Islet of Langerhans (tissue), 1 donor: ENCODE measurements around the gene ATP6V1A.
"Not testable (repeated sequence)": the region's sequence is repeated elsewhere in the genome, so short reads cannot be mapped to it uniquely, and the experiment has no call there.

Source experiments
- FAIRE-seq: peaks from one replicate; lab custom pipeline; 2011; peaks lifted over from hg19 to GRCh38; lab: Jason Lieb, UNC

Gene ATP6V1A

GRCh38 chr3:113829576-113830354, 82.9 kb downstream of the ATP6V1A start:
- peak; percentile 41 for FAIRE-seq

- no peak for FAIRE-seq
These were observed 84.2 kb downstream of the ATP6V1A start for GRCh38 chr3:113831103-113831355.

GRCh38 chr3:113832477-113833164, 85.8 kb downstream of the ATP6V1A start:
- no peak for FAIRE-seq

DNA sequence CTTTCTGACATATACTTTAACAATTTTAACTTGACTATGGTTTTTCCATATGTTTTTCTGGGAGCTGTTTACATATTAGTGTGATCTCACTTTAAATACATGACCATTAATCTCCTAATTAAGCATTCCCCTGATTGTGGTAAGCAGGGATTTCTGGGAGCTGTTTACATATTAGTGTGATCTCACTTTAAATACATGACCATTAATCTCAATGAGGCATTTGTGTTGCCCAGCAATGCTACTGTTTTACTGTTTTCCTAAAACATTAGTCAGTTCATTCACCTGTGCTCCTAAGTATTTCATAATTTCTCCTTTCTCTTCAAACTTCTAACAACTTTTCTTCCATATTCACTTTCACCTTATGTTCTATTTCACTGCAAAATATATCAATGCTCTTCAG, 88.1 kb downstream of the ATP6V1A start:
- peak; percentile 98 for FAIRE-seq

GRCh38 chr3:113838631-113839209, 91.9 kb downstream of the ATP6V1A start, which contains the start of gene GRAMD1C:
Gene GRAMD1C, plus strand, starts transcription at chr3:113838788. Its CDS starts 122 bp downstream, at chr3:113838910.
- FAIRE-seq: no peak

DNA sequence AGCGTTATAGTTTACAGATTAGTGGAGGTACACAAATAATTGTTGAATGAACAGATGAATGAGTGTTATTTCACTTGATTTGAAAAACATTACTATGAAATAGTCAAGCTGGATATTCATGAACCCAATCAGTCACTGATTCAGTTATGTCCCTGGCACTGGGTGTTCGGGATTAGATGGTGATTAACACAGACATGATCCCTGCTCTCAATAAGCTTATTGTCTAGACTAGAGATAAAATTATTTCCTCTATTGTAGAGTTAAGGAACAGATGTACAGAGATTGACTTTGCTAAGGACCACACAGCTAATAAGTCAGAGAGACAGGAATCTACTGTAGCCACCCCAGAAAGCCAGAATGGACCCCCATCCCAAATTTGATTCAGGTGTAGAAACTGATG, 92.7 kb downstream of the ATP6V1A start:
- FAIRE-seq: no peak

GRCh38 chr3:113844622-113845222, 97.9 kb downstream of the ATP6V1A start:
- peak; percentile 99 for FAIRE-seq

DNA sequence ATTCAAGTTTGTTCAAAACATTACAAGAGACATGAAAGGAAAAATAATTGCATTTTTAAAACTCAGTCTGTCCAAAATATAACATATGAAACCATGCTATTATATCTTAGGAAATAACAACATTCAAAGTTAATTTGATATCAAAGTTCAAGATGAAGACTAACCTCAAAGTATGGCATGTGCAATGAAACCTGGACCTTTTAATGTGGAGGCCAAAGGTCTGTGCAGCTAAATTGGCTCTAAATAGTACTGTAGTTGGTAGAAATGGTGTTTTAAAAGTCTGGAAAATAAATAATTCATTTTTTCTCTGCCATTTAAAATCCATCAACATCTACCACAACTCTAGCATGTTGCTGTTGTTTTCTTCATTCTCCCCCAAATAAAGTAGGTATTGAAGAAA, 100.4 kb downstream of the ATP6V1A start:
- FAIRE-seq: no peak

- FAIRE-seq: no peak
These were observed 101.0 kb downstream of the ATP6V1A start for GRCh38 chr3:113847664-113848461.

- FAIRE-seq: not testable (repeated sequence)
These were observed 102.2 kb downstream of the ATP6V1A start for GRCh38 chr3:113849071-113849470.

DNA sequence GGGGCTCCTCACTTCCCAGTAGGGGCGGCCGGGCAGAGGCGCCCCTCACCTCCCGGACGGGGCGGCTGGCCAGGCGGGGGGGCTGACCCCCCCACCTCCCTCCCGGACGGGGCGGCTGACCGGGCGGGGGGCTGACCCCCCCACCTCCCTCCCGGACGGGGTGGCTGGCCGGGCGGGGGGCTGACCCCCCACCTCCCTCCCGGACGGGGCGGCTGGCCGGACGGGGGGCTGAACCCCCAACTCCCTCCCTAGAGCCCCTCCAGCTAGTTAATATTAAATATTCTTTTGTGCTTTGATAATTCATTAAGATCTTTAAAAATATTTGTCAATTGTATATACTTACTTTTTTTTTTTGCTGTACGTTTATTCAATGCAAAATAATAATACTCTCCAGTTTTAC, 103.0 kb downstream of the ATP6V1A start:
- FAIRE-seq: not testable (repeated sequence)

DNA sequence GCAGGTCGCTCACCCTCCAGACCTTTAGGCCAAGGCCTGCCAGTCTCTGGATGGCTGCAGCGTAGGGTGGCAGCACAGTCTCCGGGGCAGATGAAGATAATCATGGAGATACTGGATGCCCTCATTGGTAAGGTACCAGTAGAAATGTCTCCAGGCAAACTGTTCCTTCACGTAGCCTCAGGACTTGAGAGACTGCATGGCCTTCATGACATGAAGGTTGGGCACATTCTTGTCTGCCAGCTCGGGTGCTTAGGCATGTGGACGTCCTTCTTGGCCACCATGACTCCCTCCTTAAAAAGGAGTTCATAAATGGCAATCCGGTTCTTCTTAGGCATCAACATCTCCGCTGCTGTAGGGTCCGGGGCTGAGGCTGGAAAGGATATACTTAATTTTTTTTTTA, 103.6 kb downstream of the ATP6V1A start:
- FAIRE-seq: not testable (repeated sequence)

GRCh38 chr3:113852506-113852905, 105.7 kb downstream of the ATP6V1A start:
- no peak for FAIRE-seq
